ENCODE measurements around the gene RIPK3.

RIPK3 gene

GRCh38 chr14:24321212-24321975, 18.4 kb downstream of the RIPK3 start:
- no peak for DNase-seq

GRCh38 chr14:24317141-24317928, 22.5 kb downstream of the RIPK3 start:
- DNase-seq: no peak

- no peak for DNase-seq
These were observed 23.2 kb downstream of the RIPK3 start for GRCh38 chr14:24316597-24316950.

- DNase-seq: no peak
These were observed 23.8 kb downstream of the RIPK3 start for GRCh38 chr14:24315807-24316596.

GRCh38 chr14:24315243-24315806, 24.5 kb downstream of the RIPK3 start:
- no peak for DNase-seq

GRCh38 chr14:24314377-24315193, 25.2 kb downstream of the RIPK3 start:
- DNase-seq: no peak

- DNase-seq: no peak
These were observed 25.9 kb downstream of the RIPK3 start for GRCh38 chr14:24313913-24314312.

GRCh38 chr14:24312736-24313507, 26.9 kb downstream of the RIPK3 start:
- no peak for DNase-seq

- DNase-seq: no peak
These were observed 27.8 kb downstream of the RIPK3 start for GRCh38 chr14:24311837-24312615.

- no peak for DNase-seq
These were observed 28.9 kb downstream of the RIPK3 start, which contains the start of gene LTB4R for GRCh38 chr14:24310646-24311604. Gene LTB4R (plus strand): TSS chr14:24311502. CDS start chr14:24315652, 4,150 bp downstream.

GRCh38 chr14:24310265-24310645, 29.5 kb downstream of the RIPK3 start:
- no peak for DNase-seq

- no peak for DNase-seq
These were observed 30.1 kb downstream of the RIPK3 start, which contains the start of gene LTB4R2 for GRCh38 chr14:24309538-24310264. Gene LTB4R2 (plus strand): TSS chr14:24310140. CDS start chr14:24310665, 525 bp downstream.

- DNase-seq: no peak
These were observed 31.3 kb downstream of the RIPK3 start for GRCh38 chr14:24308342-24309124.

- no peak for DNase-seq
These were observed 32.0 kb downstream of the RIPK3 start, which contains the start of gene CIDEB for GRCh38 chr14:24307575-24308341. Gene CIDEB (minus strand): TSS chr14:24307977. CDS start chr14:24307858, 119 bp downstream.

- no peak for DNase-seq
These were observed 32.6 kb downstream of the RIPK3 start for GRCh38 chr14:24307156-24307574.

GRCh38 chr14:24304019-24304387, 35.8 kb downstream of the RIPK3 start:
- DNase-seq: no peak

Data from cortex of kidney (tissue), 1 donor.